DND-41 (cell line): ENCODE measurements around the gene INO80E.

Experiments used
- CTCF ChIP-seq: IDR thresholded peaks from 2 replicates; pipeline ENCODE4 v1.5.1; 2012; ENCODE audit warnings: borderline replicate concordance, low read length, moderate library complexity, mild to moderate bottlenecking; ENCODE audit not compliant: poor library complexity, severe bottlenecking; ENCODE audit errors: extremely low read depth
- EZH2 ChIP-seq: IDR thresholded peaks from 3 replicates; pipeline ENCODE4 v1.6.1; 2012; ENCODE audit warnings: borderline replicate concordance, low read depth, mild to moderate bottlenecking, moderate library complexity, low read length, inconsistent platforms; ENCODE audit not compliant: severe bottlenecking

- TF ChIP-seq CTCF (no peak), EZH2 (no peak)
Observed at GRCh38 chr16:30006095-30006473, 10.0 kb downstream of the INO80E start.
